Fibroblast of pulmonary artery (primary cell): ENCODE data around the gene PDZD2.

ENCODE experiments used
- DNase-seq: peaks from one replicate; pipeline ENCODE4 v3.0.0-alpha.2; 2010; ENCODE audit warnings: low read depth
- H3K4me3 ChIP-seq: replicated peaks from 2 replicates; pipeline ENCODE4 v1.5.1; 2011; ENCODE audit warnings: low read depth, mild to moderate bottlenecking, control low read depth, low read length, moderate library complexity
- CTCF ChIP-seq: IDR thresholded peaks from 2 replicates; pipeline ENCODE4 v1.5.1; 2011; ENCODE audit warnings: mild to moderate bottlenecking, control low read depth, low read length, inconsistent platforms; ENCODE audit errors: missing control alignments

PDZD2 gene

GRCh38 chr5:32159328-32160072, 520.6 kb downstream of the PDZD2 start:
- no peak for DNase-seq
- TF ChIP-seq CTCF: no peak
- no peak overlapping the region for H3K4me3 ChIP-seq

- DNase-seq: peak; percentile 34
- no peak overlapping the region for H3K4me3 ChIP-seq
- no peak for TF ChIP-seq CTCF
Observed at GRCh38 chr5:32160228-32160627, 521.3 kb downstream of the PDZD2 start.
